OCI-LY7 (cell line): ENCODE measurements around the gene CRTC2. TPM values are rescaled to one million over a fixed set of nuclear protein-coding genes. Genes with fewer than 3 reads are reported as not detected.
A peak's percentile ranks its signal among the peaks of the same experiment; 100 is the strongest.

Experiments
- BruUV-seq: library from RNA; stranded (reverse); fragments of 400-500 nt; replicated peaks from 2 replicates; lab custom pipeline; 2021; lab: Mats Ljungman, UMichigan
- CTCF ChIA-PET: fragments of 300-600 bp; sonication (Branson Sonifier 250); formaldehyde crosslinking; loops from one replicate; lab custom pipeline; 2022; ENCODE audit warnings: antibody characterized with exemption; ENCODE audit not compliant: unreplicated experiment; lab: Charles Lee
- POLR2A ChIA-PET: fragments of 300-600 bp; sonication (Branson Sonifier 250); formaldehyde crosslinking; loops from one replicate; lab custom pipeline; 2022; ENCODE audit warnings: antibody characterized with exemption; lab: Charles Lee
- DNase-seq: peaks from one replicate; pipeline ENCODE4 v3.0.0-alpha.2; 2015; ENCODE audit warnings: low spot score
- H2AFZ ChIP-seq: fragments of 200-600 bp; sonication (generic), shearing (Covaris generic); 2 replicates; pipeline ENCODE4 v1.6.1; 2014; ENCODE audit warnings: mild to moderate bottlenecking, antibody characterized with exemption, low read length, moderate library complexity
- H3K27ac ChIP-seq: fragments of 200-600 bp; sonication (generic); 2 replicates; pipeline ENCODE4 v1.5.1; 2014; ENCODE audit warnings: mixed run types, low read depth, mild to moderate bottlenecking, moderate library complexity, low read length, inconsistent platforms; ENCODE audit not compliant: poor library complexity, severe bottlenecking
- H3K36me3 ChIP-seq: fragments of 200-600 bp; sonication (generic); 2 replicates; pipeline ENCODE4 v1.6.1; 2014; ENCODE audit warnings: mild to moderate bottlenecking, antibody characterized with exemption, low read length, moderate library complexity, mixed read lengths; ENCODE audit not compliant: insufficient read depth
- H3K4me1 ChIP-seq: fragments of 200-600 bp; sonication (generic); 2 replicates; pipeline ENCODE4 v1.5.1; 2014; ENCODE audit warnings: mild to moderate bottlenecking, low read length; ENCODE audit not compliant: insufficient read depth, poor library complexity, severe bottlenecking
- H3K4me2 ChIP-seq: fragments of 200-600 bp; sonication (generic); 2 replicates; pipeline ENCODE4 v1.6.1; 2014; ENCODE audit warnings: mild to moderate bottlenecking, low read length
- H3K4me3 ChIP-seq: fragments of 200-600 bp; sonication (generic); 2 replicates; pipeline ENCODE4 v1.5.1; 2014; ENCODE audit warnings: mild to moderate bottlenecking, low read depth, low read length; ENCODE audit not compliant: poor library complexity, severe bottlenecking
- H3K79me2 ChIP-seq: fragments of 200-600 bp; sonication (generic); 2 replicates; pipeline ENCODE4 v1.6.1; 2016; ENCODE audit warnings: low read depth, mild to moderate bottlenecking, low read length, moderate library complexity, mixed read lengths; ENCODE audit not compliant: insufficient read depth
- H3K9me2 ChIP-seq: fragments of 200-600 bp; sonication (generic); 2 replicates; pipeline ENCODE4 v1.6.1; 2016; ENCODE audit warnings: mild to moderate bottlenecking, low read length, mixed read lengths; ENCODE audit not compliant: insufficient read depth
- H3K9me3 ChIP-seq: fragments of 200-600 bp; sonication (generic); 2 replicates; pipeline ENCODE4 v1.6.1; 2014; ENCODE audit warnings: mild to moderate bottlenecking, mixed run types, low read length, mixed read lengths
- H4K20me1 ChIP-seq: fragments of 200-600 bp; sonication (generic); 2 replicates; pipeline ENCODE4 v1.6.1; 2014; ENCODE audit warnings: mild to moderate bottlenecking, antibody characterized with exemption, low read length, moderate library complexity, mixed read lengths; ENCODE audit not compliant: insufficient read depth
- CTCF ChIP-seq: fragments of 200-600 bp; sonication (generic); conservative IDR thresholded peaks from 2 replicates; pipeline ENCODE4 v1.5.1; 2014; ENCODE audit warnings: mild to moderate bottlenecking, antibody characterized with exemption, low read length, moderate library complexity, mixed read lengths
- EZH2phosphoT487 ChIP-seq: fragments of 200-600 bp; sonication (generic); IDR thresholded peaks from 2 replicates; pipeline ENCODE4 v1.6.1; 2018; ENCODE audit warnings: low read depth, borderline replicate concordance, mild to moderate bottlenecking, mixed run types, antibody characterized with exemption, low read length, moderate library complexity, mixed read lengths
- intact Hi-C: fragments of 100-400 bp; cut with micrococcal nuclease; formaldehyde crosslinking; loops from one replicate; pipeline ENCODE4 v1.10.0; 2022; ENCODE audit not compliant: unreplicated experiment
- total RNA-seq, 2 experiments: library from RNA; depleted of rRNA in 1 of 2; stranded (reverse); fragments of >200 nt in 1 of 2; shearing (Covaris generic) in 1 of 2; gene quantifications; 2 replicates each; pipeline ENCODE4 v1.2.3, GENCODE V29; 2014 to 2022

CRTC2 gene
- total RNA-seq, 2 experiments from 2014 or later = 15.6 to 65.6 TPM

- TF ChIP-seq CTCF = peak; percentile 34; the same call in 1 of the 2 replicates
- no peak for TF ChIP-seq EZH2phosphoT487
- Histone ChIP-seq H3K4me1 (peaks cover 42% of the 10 kb centered on the region), H3K4me2 (peak overlapping the region; percentile 99), H3K36me3 (peaks cover 20% of the 10 kb centered on the region), H3K4me3 (peak overlapping the region; percentile 85), H3K9me2 (no peaks in the 10 kb centered on the region), H3K9me3 (no peaks in the 10 kb centered on the region), H3K79me2 (peaks cover 46% of the 10 kb centered on the region), H4K20me1 (no peaks in the 10 kb centered on the region), H2AFZ (peak overlapping the region; percentile 34; the same call in 1 of the 2 replicates), H3K27ac (peak overlapping the region; percentile 63)
- intact Hi-C loops = loop anchor here (1.0 kb wide), 1 partner anchor 39 kb away; no protein-coding TSS in a partner anchor
- BruUV-seq = no TSS peak
- ChIA-PET POLR2A (interaction anchor here (1.1 to 2.6 kb wide), 7 partner anchors 12 to 41 kb away, joined by 3 to 24 read pairs (median 5); partner anchors contain the start of genes GATAD2B, JTB and RAB13), CTCF (no interaction called here)
- DNase-seq = no peak
Measured at GRCh38 chr1:153962088-153963029, 3.9 kb upstream of the CRTC2 start.

- ChIA-PET CTCF (no interaction called here), POLR2A (no interaction called here)
- intact Hi-C loops = no loop called here
- no peaks in the 10 kb centered on the region for H3K9me2 ChIP-seq
- peaks cover 49% of the 10 kb centered on the region for H3K4me1 ChIP-seq
- no peak for DNase-seq
- peak overlapping the region; percentile 99 for H3K4me2 ChIP-seq
- H3K9me3 ChIP-seq = no peaks in the 10 kb centered on the region
- no TSS peak for BruUV-seq
- no peak for TF ChIP-seq EZH2phosphoT487
- no peak for TF ChIP-seq CTCF
- H3K27ac ChIP-seq = no peak overlapping the region
- peaks cover 50% of the 10 kb centered on the region for H3K79me2 ChIP-seq
- H4K20me1 ChIP-seq = peaks cover 2% of the 10 kb centered on the region; the same call in 1 of the 2 replicates
- peaks cover 20% of the 10 kb centered on the region for H3K36me3 ChIP-seq
- peak overlapping the region; percentile 85 for H3K4me3 ChIP-seq
- H2AFZ ChIP-seq = no peak overlapping the region
Measured at GRCh38 chr1:153961421-153961820, 3.0 kb upstream of the CRTC2 start.
